GM18519 (cell line): ENCODE results near the gene FRMD5.

Source experiments
- ATAC-seq: cut with Tn5 transposase; IDR thresholded peaks from one replicate; pipeline ENCODE4 v1.9.1; 2021; ENCODE audit warnings: mild to moderate bottlenecking, moderate library complexity; ENCODE audit not compliant: unreplicated experiment, low FRiP score

Gene FRMD5

DNA sequence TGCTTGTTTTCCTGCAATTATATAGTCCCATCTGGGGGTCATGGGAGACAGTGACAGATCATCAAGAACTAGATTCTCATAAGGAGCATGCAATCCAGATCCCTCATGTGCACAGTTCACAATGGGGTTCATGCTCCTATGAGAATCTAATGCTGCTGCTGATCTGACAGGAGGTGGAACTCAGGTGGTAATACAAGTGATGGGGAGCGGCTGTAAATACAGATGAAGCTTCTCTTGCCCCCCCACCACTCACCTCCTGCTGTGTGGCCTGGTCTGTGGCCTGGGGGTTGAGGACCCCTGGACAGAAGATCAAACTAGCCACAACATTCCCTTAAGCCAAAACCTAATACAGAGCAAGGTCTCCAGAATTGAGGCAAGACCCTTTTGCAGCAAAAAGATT lies 207.1 kb downstream of the FRMD5 start:
- ATAC-seq: no peak

DNA sequence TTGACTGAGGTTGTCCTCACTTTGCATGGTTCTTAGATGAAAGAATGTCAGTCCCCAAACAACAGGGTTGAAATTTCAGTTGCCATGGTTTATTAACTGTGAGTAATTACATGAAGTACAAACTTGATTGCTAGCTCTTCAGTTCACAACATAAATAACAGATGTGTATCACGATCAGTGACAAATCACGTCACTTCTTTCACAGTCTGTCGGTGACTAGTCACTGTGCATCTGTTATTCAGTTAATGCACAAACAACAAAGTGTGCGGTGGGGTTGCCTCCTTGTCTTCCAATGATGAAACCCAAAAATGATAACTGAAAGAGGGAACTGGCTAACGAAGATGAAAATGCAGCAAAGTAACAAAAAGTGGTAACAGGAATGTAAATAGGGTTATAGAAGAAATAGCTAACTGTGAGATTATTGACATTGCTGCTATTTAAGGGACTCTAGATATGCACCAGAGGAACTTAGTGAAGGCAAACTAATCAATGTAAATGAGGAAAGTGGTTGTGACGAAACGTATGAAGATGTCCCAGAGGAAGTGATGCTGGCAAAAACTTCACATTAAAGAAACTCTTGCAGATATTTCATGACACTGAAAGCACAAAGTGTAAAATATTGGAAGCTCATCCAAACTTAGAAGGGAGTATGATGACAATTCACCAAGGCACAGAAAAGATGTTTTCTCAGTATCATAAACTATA lies 208.9 kb downstream of the FRMD5 start:
- no peak for ATAC-seq

DNA sequence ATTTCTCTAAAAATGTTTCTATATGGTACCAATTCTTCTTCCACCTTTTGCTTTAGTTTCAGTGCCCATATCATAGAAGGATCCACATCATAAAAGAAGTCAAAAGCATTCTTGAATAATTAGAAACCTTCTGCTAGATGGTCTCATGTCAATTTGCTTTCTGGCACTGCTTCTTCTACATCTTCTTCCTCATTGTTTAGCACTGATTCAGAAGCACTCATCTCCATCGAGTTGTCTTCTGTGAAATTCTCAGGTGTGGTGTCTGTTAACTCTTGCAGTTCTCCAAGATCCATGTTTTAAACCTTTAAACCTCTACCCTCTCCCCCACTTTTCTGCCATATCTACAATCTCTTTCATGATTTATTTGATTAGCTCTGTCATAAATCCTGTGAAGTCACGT lies 213.5 kb downstream of the FRMD5 start:
- no peak for ATAC-seq

DNA sequence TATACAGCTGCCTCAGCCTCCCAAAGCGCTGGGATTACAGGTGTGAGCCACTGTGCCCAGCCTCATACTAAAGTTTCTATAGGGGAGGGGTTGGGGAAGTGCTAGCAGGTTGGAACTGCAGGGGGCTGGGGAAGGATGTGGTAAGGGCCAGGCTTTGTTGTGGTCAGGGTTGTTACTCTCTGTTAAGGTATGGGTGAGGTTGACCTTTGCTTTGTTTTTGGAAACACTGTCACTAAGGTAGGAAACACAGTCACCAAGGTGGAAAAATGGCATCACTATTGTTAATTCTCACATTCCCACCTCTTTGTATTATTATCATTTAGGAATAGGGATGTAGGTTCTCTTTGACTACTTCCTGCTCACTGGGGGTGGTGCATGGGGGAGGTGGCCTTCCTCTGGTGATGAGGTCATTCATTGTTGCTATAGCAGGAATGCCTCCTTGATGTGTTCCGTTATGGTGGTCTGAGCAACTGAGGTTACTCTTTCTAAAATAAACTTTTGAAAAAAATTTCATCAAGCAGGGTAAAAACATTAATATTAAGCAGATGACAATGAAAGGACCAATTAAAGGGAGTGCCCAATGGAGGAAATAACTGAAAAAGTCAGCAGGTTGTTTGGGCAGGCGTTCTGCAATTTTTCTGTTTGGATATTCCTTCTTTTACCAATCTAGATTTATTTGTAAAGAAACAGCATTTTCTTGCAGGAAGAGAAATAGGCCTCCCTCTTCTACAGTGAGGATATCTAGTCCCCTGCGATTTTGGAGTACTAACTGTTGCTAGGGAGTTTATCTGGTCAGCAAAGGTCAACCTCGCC lies 217.8 kb downstream of the FRMD5 start:
- no peak for ATAC-seq

DNA sequence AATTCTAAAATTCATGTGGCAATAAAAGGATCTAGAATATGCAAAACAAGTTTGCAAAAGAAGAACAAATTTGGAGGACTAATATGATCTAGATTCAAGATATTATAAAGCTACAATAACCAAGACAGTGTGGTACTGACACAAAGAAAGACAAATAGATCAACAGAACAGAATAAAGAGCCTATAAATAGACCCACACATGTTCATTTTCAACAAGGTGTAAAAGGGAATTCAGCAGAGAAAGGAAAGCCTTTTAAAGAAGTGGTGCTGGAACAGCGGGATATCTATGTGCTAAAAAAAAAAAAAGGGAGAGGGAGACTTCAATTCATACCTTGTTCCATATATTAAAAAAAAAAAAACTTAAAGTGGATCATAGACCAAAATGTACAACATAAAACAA lies 219.3 kb downstream of the FRMD5 start:
- no peak for ATAC-seq

DNA sequence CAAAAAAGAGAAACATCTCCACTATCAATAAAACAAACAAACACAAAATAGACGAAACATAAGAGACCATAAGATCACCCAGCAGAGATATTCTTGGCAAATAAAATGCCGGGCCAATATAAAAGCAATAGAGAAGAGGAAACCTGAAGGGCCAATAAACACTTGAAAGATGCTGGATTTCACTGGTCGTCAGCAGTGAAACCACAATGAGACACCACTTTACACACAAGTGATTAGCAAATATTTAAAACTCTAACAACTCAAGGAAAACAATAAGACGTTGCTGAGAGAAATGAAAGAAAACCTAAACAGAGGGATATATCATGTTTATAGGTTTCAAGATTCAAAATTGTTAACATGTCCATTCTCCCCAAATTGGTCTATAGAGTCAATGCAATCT lies 219.7 kb downstream of the FRMD5 start:
- ATAC-seq: no peak

DNA sequence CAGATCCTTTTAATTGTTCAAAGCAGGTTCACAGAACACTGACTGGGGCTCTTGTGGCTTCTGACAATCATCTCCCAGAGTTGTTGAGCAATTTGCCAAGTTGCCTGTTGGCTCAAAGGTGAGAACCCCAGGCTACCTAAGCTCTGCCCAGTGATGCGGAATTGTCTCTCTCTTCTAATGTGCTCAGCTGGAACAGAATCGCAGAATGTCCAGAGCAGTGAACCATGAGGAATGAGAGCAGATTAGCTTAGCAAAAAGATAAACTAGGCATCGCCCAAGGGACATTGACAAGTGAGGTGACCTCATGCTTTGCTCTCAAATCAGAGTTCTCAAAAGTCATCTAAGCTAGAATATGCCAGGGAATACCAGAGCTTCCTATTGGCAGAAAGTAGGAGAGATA lies 220.2 kb downstream of the FRMD5 start:
- no peak for ATAC-seq

DNA sequence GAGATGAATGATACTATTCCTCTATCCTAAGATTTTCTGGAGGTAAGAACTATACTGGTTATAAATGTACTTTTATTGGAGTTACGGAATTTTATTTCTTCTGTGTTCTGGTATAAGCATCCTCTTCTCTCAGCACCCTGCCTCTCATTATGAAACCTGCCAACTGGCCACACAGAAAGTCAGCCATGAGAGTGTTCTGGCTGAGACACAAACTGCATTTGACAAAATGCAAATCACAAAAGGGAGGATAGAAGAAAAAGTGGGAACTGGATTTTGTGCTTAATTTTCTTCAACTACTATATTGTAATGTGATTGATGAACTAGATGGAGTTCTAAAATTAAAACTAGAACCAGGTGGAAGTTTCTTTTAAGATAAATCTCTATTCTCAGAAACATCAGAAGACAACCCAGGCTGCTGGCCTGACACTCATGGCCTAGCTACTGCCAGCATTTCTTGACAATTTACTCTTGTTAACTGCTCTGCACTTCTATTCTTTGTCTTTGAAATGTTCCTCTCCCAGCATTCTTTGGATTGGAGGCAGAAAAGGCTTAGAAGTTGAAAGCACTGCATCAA lies 225.2 kb downstream of the FRMD5 start:
- no peak for ATAC-seq

DNA sequence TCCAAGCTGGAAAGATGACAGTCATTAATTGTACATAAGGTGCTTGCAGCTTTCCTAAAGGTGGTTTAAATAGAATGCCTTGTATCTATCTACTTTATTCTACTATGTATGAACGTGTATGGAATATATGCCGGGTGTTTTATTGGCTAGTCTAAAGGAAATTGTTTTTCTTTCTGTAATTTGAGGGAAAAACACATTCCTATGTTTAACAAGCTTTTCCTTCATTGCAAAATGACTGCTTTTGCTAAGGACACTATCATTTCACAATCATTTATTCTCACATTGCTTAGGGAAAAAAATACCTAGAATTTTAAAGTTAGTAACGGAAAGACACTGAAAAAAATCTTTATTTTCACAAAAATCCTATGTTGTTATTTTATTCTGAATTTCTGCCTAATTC lies 226.5 kb downstream of the FRMD5 start:
- ATAC-seq: no peak

DNA sequence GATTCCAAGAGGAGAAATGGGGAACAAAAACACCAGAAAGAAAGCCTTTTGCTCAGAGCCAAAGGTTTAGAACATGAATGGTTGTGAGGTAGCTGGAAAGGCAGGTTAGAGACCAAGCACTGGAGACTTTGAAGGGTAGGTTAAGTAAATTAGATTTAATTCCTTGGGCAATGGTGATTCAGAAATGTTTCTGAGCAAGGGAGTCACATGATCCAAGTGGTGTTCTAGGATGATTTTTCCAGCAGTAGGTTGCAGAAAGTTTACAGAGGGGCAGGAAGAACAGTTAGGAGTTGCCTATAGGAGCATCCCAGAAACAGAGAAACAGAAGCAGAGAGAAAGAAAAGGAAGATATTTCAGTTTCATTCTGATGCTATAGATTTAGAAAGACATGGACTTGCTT lies 228.4 kb downstream of the FRMD5 start:
- ATAC-seq: no peak

DNA sequence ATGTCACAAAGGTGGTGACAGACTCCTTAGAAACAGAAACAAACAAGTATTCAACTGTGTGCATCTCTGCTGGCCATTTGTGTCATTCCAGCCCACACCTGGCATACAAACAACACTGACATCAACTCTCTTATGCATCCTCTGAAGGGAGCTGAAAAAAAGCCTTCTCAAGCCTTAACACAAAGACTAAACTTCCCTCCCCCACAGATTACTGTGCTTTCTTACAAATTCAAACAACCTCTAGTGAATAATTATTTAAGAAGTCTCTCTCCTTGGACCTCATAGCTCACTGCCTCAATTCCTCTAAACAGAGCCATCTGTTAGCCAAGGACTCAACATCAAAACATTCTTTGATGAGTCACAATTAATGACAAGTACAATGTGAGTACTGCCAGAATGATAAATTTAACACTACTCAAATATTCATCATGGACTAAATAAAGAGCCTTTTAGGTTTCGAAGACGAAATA lies 236.2 kb downstream of the FRMD5 start:
- ATAC-seq: no peak

DNA sequence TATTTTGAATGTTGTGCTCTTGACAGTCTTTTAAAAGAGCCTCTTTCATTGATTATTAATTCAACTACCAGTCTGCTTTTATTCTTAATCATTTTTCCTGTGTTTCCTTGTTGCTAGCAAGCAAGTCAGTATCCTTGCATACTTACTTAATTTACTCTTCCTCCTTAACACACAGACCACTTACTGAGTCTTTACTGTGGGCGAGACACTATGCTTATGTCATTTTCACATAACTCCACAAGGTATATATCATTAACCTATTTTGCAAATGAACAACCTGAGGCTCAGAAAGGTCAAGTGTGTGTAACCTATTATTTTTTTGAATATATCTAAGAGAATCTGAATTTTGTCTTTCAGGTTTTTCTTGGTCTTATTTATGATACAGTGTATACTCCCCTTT lies 237.3 kb downstream of the FRMD5 start:
- no peak for ATAC-seq

DNA sequence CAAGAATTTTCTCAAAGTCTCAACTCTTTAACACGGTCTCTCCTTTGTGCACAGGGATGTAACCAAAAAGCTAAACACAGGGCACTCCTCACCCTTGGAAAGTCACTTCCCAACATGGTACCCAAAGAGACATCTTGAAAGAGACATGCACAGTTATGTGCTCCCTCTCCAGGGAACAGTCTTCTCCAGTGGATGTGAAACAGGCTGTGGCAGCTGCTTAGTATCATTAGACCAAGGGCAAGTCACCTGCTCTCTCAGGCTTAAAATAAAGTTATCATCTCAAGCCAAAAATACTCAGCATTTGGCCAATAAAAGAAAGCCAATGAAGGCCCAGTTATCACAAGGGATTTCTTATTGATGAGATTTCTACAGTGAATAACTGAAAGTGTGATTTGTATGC lies 239.9 kb downstream of the FRMD5 start:
- ATAC-seq: no peak

DNA sequence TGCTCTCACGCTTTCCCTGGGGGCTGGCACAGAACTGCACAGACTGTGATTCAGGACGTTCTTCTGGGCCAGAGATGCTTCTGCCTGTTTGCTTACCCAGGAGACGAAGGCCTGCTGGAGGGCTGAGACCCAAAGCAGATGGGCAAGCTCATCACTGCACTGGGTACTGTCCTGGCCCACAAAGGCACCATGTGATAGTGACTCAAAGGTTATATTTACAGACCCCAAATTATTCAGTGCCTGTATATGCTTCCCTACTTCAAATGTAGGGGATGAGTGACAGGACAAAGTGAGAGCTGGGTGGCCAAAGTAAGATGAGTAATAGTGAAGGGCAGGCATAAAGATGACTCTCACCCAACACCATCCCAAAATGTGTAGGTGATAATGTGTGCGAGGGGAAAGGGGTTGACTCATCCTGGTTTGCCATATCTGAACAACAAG lies 240.9 kb downstream of the FRMD5 start:
- ATAC-seq: no peak

DNA sequence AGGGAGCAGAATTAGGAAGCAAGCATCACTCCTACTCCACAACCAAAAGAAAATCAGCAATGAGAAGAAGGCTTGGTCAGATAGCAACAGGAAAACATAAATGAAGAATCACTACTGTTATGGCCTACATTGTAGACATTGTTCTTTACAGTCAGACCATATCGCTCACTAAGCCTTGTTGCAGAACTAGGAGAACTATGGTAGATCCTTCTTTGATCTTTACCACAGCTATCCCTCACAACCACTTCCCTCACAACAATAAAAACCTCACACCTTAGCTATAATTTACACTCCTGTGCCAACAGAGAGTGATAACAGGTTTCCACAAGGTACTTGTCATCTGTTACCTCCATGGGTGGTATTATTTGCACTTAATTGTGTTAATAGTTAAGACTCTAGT lies 241.7 kb downstream of the FRMD5 start:
- ATAC-seq: no peak

DNA sequence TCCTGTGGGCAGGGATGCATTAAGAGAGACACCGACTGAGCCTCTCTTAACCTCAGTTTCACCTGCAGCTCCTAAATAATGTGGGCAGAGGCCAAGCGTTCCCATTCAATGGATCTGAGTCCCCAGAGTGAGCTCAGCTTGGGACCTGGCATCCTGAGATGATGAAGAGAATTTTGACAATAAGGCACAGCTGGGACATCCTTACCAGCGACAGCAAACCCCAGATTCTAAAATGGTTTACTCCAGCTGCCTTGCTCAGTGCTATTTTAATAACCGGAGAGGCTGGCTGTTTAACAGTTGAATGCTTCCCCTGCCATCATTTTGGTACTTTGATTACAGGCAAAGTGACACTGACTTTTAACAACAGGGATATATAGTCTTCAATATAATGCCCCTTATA lies 244.5 kb downstream of the FRMD5 start:
- no peak for ATAC-seq

DNA sequence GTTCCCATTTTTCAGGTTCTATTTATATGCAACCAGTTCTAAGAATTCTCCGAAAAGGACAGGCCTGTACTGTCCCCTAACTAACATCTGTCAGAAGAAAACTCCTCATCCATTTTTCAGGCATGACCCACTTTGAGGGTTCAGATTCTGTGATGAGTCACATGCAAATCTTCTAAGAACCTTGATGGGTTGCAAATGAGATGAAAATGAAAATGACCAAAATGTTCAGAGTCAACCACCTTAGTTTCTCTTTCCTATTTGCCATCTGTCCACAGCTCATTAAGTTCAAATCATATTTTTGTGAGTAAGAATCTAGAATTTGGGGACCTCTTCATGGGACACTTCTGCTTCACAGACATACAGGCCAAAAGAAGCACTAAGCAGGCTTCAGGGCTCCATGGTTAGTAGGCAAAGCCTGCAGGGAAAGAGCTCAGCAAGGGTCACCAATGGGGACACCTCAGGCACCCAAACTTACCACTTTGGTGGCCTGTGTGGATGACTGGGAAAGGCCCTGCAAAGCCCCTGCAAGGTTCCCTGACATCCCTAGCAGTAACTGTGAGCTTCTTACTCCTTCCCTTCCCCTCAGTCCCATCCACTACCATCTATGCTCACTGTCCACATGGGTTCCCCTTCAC lies 246.3 kb downstream of the FRMD5 start:
- ATAC-seq: peak; percentile 76

DNA sequence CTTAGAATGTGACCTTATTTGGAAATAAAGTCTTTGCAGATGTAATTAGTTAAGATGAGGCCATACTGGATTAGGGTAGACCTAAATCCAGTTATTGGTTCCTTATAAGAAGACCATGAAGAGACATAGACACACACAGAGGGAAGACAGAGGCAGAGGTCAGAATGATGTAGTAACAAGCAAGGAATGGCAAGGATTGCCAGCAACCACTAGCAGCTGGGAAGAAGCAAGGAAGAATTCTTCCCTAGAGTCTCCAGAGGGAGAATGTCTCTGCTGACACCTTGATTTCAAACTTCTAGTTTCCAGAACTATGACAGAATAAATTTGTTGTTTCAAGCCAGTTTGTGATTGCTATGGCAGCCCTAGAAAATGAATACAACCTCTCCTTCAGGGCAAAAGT lies 251.6 kb downstream of the FRMD5 start:
- ATAC-seq: no peak

DNA sequence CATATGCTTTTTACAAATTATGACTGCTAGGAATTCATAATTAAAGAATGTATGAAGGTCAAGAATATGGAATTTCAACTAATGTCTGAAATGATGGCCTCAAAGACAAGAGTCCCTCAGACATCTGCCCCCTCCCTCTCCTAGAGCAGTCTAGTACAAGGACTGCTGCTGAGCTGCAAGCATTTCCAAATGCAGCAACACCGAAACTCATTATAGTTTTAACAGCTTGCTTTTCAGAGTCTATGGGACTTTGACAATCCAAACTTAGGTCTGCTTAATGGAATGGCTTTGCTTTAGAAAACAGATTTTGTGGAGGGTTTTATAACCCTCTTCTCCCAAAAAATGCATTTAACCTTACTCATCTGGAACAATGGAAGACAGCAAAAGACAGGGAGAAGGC lies 252.9 kb downstream of the FRMD5 start:
- ATAC-seq: no peak

DNA sequence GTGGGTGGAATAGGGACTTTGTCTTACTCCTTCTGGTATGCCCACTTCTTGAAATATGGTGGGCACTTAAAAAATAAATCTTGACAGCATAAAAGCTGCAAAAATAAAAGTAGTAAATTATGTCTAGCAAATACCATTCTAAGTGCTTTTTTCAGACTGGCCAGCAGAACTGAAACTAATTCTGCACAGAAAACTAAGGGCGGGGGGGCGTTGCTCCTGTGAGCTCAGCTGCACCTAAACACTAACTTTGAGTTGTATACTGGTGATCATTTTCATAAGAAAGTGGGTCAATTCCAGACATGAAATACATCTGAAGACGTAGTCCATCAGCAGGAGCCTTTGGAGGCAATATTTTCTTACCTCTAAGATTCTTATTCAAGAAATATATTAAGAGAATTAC lies 253.5 kb downstream of the FRMD5 start:
- ATAC-seq: no peak

DNA sequence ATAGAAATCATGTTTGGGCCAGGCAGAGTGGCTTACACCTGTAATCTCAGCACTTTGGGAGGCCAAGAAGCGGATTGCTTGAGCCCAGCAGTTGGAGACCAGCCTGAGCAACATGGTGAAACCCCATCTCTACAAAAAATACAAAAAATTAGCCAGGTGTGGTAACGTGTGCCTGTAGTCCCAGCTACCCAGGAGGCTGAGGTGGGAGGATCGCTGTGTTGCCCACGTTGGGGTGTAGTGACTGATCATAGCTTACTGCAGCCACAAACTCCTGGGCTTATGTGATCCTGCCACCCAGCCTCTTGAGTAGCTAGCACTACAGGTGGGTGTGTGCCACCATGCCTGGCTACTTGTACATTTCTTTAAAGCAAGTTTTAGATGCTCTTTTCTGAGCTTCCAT lies 254.0 kb downstream of the FRMD5 start:
- ATAC-seq: no peak
